HEK293 (cell line): Measurements from ENCODE around the gene PRMT7.

Experiments
- CTCF ChIA-PET: fragments of 350-600 bp; formaldehyde crosslinking; extraction: SDS; loops from one replicate; lab custom pipeline; 2021; ENCODE audit warnings: antibody characterized with exemption; lab: Yijun Ruan, JAX
- POLR2A ChIA-PET: fragments of 300-600 bp; formaldehyde crosslinking; extraction: SDS; loops from one replicate; lab custom pipeline; 2020; ENCODE audit warnings: antibody characterized with exemption, inconsistent platforms; lab: Yijun Ruan, JAX
- H3K27ac ChIP-seq: fragments of 200-500 bp; sonication (Bioruptor generic); 2 replicates; pipeline ENCODE4 v1.5.1; 2014; ENCODE audit warnings: low read depth, low read length, control low read depth, inconsistent platforms; ENCODE audit errors: extremely low read depth
- H3K36me3 ChIP-seq, 2 experiments: fragments of 200-500 bp in 1 of 2; sonication (Bioruptor generic) in 1 of 2; 1 replicate in 1 of 2; 2 replicates in 1 of 2; pipeline ENCODE4 v1.5.1; 2014 to 2017; ENCODE audit warnings: inconsistent platforms in 2 of 2, low read length in 2 of 2; ENCODE audit not compliant: control insufficient read depth in 2 of 2, insufficient read depth in 1 of 2
- H3K4me1 ChIP-seq: fragments of 200-500 bp; sonication (Bioruptor generic); 2 replicates; pipeline ENCODE4 v1.5.1; 2014; ENCODE audit warnings: mild to moderate bottlenecking, low read length, inconsistent platforms; ENCODE audit not compliant: control insufficient read depth, insufficient read depth
- H3K4me3 ChIP-seq: 2 replicates; pipeline ENCODE4 v1.5.1; 2011; ENCODE audit warnings: low read depth, mild to moderate bottlenecking, control low read depth, low read length, moderate library complexity
- H3K9me3 ChIP-seq: fragments of 200-500 bp; sonication (Bioruptor generic); 2 replicates; pipeline ENCODE4 v1.5.1; 2014; ENCODE audit warnings: low read depth, low read length, inconsistent platforms; ENCODE audit not compliant: control insufficient read depth, insufficient read depth
- BCL11A ChIP-seq: fragments of 450-650 bp; formaldehyde crosslinking; IDR thresholded peaks from 2 replicates; pipeline ENCODE4 v1.5.1; 2016; ENCODE audit warnings: low read depth, missing biosample characterization, missing genetic modification characterization
- INSM2 ChIP-seq: fragments of 450-650 bp; formaldehyde crosslinking; IDR thresholded peaks from 2 replicates; pipeline ENCODE4 v1.5.1; 2016; ENCODE audit warnings: missing biosample characterization, missing genetic modification characterization
- KLF8 ChIP-seq: fragments of 450-650 bp; formaldehyde crosslinking; IDR thresholded peaks from 2 replicates; pipeline ENCODE4 v1.5.1; 2016; ENCODE audit warnings: missing biosample characterization, missing genetic modification characterization
- KLF9 ChIP-seq: fragments of 450-650 bp; formaldehyde crosslinking; IDR thresholded peaks from 2 replicates; pipeline ENCODE4 v1.5.1; 2016; ENCODE audit warnings: missing biosample characterization, missing genetic modification characterization, low read depth
- SCRT2 ChIP-seq: fragments of 450-650 bp; formaldehyde crosslinking; IDR thresholded peaks from 2 replicates; pipeline ENCODE4 v1.5.1; 2016; ENCODE audit warnings: missing biosample characterization, missing genetic modification characterization
- SP7 ChIP-seq: fragments of 450-650 bp; formaldehyde crosslinking; IDR thresholded peaks from 2 replicates; pipeline ENCODE4 v1.5.1; 2016; ENCODE audit warnings: missing biosample characterization, missing genetic modification characterization
- ZBTB48 ChIP-seq: fragments of 450-650 bp; formaldehyde crosslinking; IDR thresholded peaks from 2 replicates; pipeline ENCODE4 v1.5.1; 2016; ENCODE audit warnings: missing biosample characterization, missing genetic modification characterization
- ZNF10 ChIP-seq: fragments of 450-650 bp; formaldehyde crosslinking; IDR thresholded peaks from 2 replicates; pipeline ENCODE4 v1.5.1; 2017; ENCODE audit warnings: missing biosample characterization, missing genetic modification characterization
- ZNF2 ChIP-seq: fragments of 450-650 bp; formaldehyde crosslinking; IDR thresholded peaks from 2 replicates; pipeline ENCODE4 v1.5.1; 2016; ENCODE audit warnings: missing biosample characterization, missing genetic modification characterization
- ZNF302 ChIP-seq: fragments of 450-650 bp; formaldehyde crosslinking; IDR thresholded peaks from 2 replicates; pipeline ENCODE4 v1.5.1; 2016; ENCODE audit warnings: missing biosample characterization, missing genetic modification characterization, low read depth
- ZNF426 ChIP-seq: fragments of 450-650 bp; formaldehyde crosslinking; IDR thresholded peaks from 2 replicates; pipeline ENCODE4 v1.5.1; 2017; ENCODE audit warnings: missing biosample characterization, missing genetic modification characterization, mild to moderate bottlenecking, inconsistent platforms, moderate library complexity
- ZNF513 ChIP-seq: fragments of 450-650 bp; IDR thresholded peaks from 2 replicates; pipeline ENCODE4 v1.5.1; 2018; ENCODE audit warnings: missing biosample characterization, missing genetic modification characterization
- ZNF549 ChIP-seq: fragments of 450-650 bp; IDR thresholded peaks from 2 replicates; pipeline ENCODE4 v1.5.1; 2018; ENCODE audit warnings: missing biosample characterization, missing genetic modification characterization, mild to moderate bottlenecking, inconsistent platforms, moderate library complexity
- ZNF558 ChIP-seq: fragments of 450-650 bp; formaldehyde crosslinking; IDR thresholded peaks from 2 replicates; pipeline ENCODE4 v1.5.1; 2016; ENCODE audit warnings: missing biosample characterization, missing genetic modification characterization
- ZNF561 ChIP-seq: fragments of 450-650 bp; IDR thresholded peaks from 2 replicates; pipeline ENCODE4 v1.5.1; 2018; ENCODE audit warnings: missing biosample characterization, missing genetic modification characterization, borderline replicate concordance
- ZNF670 ChIP-seq: fragments of 450-650 bp; formaldehyde crosslinking; IDR thresholded peaks from 2 replicates; pipeline ENCODE4 v1.5.1; 2016; ENCODE audit warnings: missing biosample characterization, missing genetic modification characterization, low read depth
- ZNF692 ChIP-seq: fragments of 450-650 bp; formaldehyde crosslinking; IDR thresholded peaks from 2 replicates; pipeline ENCODE4 v1.5.1; 2016; ENCODE audit warnings: missing biosample characterization, missing genetic modification characterization
- ZNF785 ChIP-seq: fragments of 450-650 bp; formaldehyde crosslinking; IDR thresholded peaks from 2 replicates; pipeline ENCODE4 v1.5.1; 2016; ENCODE audit warnings: missing biosample characterization, missing genetic modification characterization

The PRMT7 gene

GRCh38 chr16:68362262-68362913 lies 51.6 kb downstream of the PRMT7 start:
- TF ChIP-seq ZNF692 (no peak), SP7 (tag by site-specific recombination) (no peak), ZNF561 (no peak), ZNF670 (tag by site-specific recombination) (no peak), KLF8 (no peak), BCL11A (tag by site-specific recombination) (no peak), ZNF426 (tag by site-specific recombination) (no peak), SCRT2 (no peak), KLF9 (tag by site-specific recombination) (no peak), ZBTB48 (tag by site-specific recombination) (no peak), ZNF513 (tag by site-specific recombination) (no peak), ZNF2 (tag by site-specific recombination) (no peak), INSM2 (tag by site-specific recombination) (no peak)
- H3K4me1 ChIP-seq: no peaks in the 10 kb centered on the region
- H3K9me3 ChIP-seq: no peaks in the 10 kb centered on the region
- no peak overlapping the region for H3K27ac ChIP-seq
- CTCF ChIA-PET: interaction anchor here (0.6 to 0.7 kb wide), 2 partner anchors 359 to 484 kb away, joined by 3 to 4 read pairs; no protein-coding TSS in a partner anchor
- POLR2A ChIA-PET: interaction anchor here (0.5 to 0.9 kb wide), 2 partner anchors 19 to 100 kb away, joined by 3 to 6 read pairs; no protein-coding TSS in a partner anchor
- H3K36me3 ChIP-seq: peaks cover 0 to 14% of the 10 kb centered on the region in 2 experiments; a peak in 1 of 3 replicates
- no peak overlapping the region for H3K4me3 ChIP-seq

DNA sequence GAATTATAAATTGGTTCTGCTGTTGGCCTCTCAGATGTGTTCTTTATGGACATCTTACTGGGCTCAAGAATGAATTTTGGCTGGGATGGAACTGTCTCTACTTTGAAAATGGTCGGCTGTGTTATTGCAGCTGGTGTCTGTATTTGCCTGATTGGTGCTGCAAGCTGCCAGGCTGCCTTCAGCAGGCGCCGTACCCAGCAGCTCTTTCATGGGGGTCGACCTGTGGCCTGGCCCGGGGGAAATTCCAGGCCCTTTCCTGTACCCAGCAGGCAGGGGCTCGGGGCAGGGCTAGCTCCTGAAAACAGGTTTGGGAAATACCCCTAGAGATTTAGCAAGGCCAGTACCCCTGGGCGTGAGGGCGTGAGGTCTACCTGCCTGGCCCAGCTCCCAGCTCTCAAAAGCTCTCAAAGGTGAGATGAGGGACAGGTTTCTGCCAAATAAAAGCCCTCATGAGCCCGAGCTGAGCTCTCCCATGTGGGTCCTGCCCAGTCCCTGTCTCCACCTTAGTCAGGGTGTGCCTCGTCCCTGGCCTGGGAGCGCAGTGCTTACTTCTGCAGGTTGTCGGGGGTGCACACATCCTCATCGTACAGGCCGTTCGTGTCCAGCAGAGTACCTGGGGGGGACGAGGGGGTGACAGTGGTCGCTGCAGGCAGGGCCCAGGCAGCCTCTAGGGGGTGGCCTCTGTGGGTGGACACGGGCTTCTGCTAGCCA lies 52.3 kb downstream of the PRMT7 start:
- Histone ChIP-seq H3K4me1 (no peaks in the 10 kb centered on the region), H3K27ac (no peak overlapping the region), H3K4me3 (no peak overlapping the region), H3K9me3 (no peaks in the 10 kb centered on the region), H3K36me3 (peaks cover 0 to 7% of the 10 kb centered on the region in 2 experiments; a peak in 1 of 3 replicates)
- TF ChIP-seq ZNF558 (tag by site-specific recombination) (no peak), ZNF10 (tag by site-specific recombination) (peak; percentile 79; the same call in 1 of the 2 replicates), ZNF302 (no peak), ZNF785 (no peak), ZNF549 (tag by site-specific recombination) (no peak)
- ChIA-PET POLR2A (no interaction called here), CTCF (interaction anchor here (0.6 to 1.4 kb wide), 5 partner anchors 16 to 483 kb away, joined by 3 to 4 read pairs (median 3); partner anchors contain the start of gene SLC7A6)
